Transverse colon (tissue), 4 donors: ENCODE results near the gene MYO16.

ENCODE experiments used
- CTCF ChIP-seq, 5 experiments: fragments of 200-600 bp in 3 of 5; fragments of 450-650 bp in 2 of 5; sonication (generic) in 3 of 5; IDR thresholded peaks; 1 replicate in 2 of 5; 2 replicates in 3 of 5; pipeline ENCODE4 v1.5.1; 2016 to 2017; ENCODE audit warnings: antibody characterized with exemption in 5 of 5, inconsistent platforms in 3 of 5, mild to moderate bottlenecking in 2 of 5, moderate library complexity in 1 of 5
- EP300 ChIP-seq: sonication (generic); formaldehyde crosslinking; IDR thresholded peaks from one replicate; pipeline ENCODE4 v1.6.1; 2017; ENCODE audit warnings: antibody characterized with exemption, low read depth
- POLR2A ChIP-seq: fragments of 450-650 bp; IDR thresholded peaks from one replicate; pipeline ENCODE4 v1.6.1; 2016; ENCODE audit warnings: antibody characterized with exemption, mild to moderate bottlenecking, moderate library complexity
- POLR2AphosphoS5 ChIP-seq, 3 donors: sonication (generic); formaldehyde crosslinking; IDR thresholded peaks; one replicate each; pipeline ENCODE4 v1.6.1; 2016; ENCODE audit warnings: antibody characterized with exemption in 3 of 3

DNA sequence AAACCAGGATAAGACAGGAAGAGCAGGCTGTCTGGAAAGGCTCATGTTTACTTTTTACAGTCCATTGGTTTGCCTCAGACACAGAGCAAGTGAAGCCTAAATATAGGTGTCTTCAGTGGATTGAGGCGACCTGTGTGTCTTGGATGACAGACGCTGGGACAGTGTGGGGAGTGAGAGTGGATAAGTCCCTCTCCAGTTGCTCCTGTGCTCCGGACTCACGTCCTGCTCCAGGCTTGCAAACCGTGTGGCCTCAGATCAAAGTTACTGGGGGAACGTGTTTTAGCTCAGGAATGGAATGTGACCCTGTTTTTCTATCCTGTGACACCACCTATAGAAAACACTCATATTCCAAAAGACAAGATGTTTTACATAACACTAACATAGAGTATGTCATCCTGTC, 465.7 kb downstream of the MYO16 start:
- no peak for TF ChIP-seq CTCF (IDR thresholded peaks at IDR 0.05)
- TF ChIP-seq POLR2A = no peak
- no peak for TF ChIP-seq EP300
- no peak for TF ChIP-seq POLR2AphosphoS5 (IDR thresholded peaks at IDR 0.05)
